NCI-H2107 (cell line): Measurements from ENCODE around the gene TMEM258.

Source experiments
- DNase-seq: peaks from one replicate; lab custom pipeline; 2025; lab: John Stamatoyannopoulos, UW

TMEM258 gene

DNA sequence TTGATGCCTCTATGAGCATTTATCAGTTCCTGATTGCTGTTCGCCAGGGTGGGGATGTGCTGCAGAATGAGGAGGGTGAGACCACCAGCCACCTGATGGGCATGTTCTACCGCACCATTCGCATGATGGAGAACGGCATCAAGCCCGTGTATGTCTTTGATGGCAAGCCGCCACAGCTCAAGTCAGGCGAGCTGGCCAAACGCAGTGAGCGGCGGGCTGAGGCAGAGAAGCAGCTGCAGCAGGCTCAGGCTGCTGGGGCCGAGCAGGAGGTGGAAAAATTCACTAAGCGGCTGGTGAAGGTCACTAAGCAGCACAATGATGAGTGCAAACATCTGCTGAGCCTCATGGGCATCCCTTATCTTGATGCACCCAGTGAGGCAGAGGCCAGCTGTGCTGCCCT lies 3.1 kb upstream of the TMEM258 start:
- no peak for DNase-seq

DNA sequence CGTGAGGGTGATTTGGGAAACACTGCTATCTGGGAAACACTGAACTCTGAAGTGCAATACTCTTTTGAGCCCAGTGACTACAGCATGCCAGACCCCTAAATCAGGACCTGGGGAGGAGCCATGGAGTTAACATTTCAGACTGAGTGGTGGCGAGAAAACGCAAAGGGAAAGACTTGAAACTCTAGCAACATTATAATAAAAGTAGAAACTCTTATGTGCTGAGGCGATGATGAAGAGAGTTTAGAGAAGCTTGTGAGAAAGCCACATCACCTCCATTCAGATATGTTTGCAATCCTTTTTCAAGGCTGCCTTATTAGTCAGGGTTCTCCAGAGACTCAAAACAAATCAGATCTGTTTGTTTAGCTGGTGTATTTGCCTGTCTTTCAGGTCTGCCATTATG lies 2.2 kb upstream of the TMEM258 start:
- DNase-seq: no peak

DNA sequence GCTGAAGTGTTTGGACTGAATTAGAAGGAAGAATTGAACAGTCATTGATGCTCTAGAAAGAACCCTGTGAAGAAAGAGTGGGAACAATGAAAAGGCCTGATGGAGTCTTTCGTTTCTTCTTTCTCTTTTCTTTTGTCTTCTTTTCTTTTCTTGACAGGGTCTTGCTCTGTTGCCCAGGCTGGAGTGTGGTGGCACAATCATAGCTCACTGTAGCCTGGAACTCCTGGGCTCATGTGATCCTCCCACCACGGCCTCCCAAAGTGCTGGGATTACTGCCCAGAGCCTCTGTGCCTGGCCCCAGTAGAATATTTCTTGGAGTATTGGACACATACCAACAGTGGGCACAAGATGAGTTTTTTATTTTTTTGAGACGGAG lies 1.4 kb upstream of the TMEM258 start:
- DNase-seq: no peak

DNA sequence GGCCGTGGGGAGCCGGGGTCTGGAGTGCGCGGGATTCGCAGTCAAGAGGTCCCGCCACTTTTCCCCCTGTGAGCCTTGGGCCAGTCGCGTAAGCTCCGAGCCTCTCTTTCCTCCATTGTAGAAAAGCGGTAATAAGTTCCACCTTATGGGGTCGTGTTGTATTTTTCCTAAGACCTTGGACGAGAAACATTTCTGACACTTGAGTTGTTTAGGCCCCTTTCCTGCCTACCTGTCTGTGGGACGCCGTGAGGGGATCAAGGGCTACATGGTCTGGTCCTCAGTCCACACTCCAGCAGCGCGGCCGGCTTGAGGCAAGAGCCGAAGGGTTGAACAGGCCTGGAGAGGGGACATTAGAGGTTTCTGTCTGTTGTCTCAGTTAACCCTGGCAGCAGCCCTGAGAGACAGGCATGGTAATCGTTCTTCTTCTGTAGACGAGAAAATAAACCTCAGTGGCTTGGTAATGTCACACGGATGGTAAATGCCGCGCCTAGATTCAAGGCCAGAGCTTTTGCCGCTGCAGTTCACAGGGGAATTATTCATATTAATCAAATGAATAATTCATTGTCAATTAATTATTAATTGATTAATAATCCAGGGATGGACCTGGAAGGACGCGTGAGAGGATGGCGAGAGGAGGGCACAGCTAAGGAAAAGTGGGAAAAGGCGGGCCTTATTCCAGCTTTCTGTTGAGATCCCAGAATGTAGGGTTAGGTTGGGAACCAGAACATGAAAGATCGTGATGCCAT lies 857 bp upstream of the TMEM258 start:
- DNase-seq: no peak

DNA sequence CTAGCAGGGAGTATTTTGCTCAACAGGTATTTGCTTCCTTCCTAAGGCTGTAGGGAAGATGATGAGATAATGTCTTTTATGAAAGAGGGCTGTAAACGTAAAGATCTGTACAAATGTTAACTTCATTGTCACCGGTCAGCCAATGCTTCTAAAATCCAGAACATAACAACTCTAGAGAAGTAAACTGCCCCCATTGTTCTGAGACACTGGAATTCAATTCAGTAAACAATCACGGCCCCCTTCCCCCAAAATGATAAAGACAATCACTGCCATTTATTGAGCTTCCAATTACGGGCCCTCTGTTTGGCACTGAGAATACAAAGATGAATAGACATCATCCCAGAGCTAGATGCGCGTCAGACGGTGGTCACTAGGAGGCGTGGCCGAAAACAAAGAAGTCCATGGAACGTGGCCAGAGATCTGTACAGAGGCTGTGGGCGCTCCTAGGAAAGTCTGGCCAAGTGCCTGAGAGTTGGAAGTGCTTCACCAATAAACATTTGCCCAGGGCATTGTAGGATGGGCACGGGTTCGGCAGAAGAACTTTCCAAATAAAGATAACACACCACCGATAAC lies 576 bp downstream of the TMEM258 start:
- DNase-seq: no peak

DNA sequence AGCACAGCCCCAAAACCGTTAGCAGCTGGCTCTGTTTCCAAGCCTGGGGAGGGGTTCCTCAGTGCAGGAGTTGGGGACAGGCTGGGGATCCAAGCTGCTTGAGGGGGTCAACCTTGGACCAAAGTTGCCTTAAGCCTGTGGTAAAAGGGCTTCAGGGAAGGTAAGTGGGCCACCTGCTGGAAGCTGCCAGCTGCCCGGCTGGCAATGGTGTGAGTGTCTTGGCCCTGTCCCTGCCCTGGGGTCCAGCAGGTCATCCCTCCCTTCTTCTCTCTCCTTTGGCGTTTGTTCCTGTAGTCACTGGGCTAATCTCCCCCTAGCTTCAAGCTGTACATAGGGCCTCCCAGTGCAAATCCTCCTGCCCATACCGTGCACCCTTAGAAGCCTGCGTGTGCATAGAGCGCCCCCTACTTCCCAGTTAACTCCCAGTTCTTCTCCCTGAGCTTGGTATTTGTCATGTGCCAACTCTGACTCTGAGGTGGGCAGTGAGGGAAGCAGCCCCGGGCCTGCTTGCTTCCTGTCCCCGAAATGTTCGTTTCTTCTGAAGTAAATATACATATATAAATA lies 4.4 kb downstream of the TMEM258 start:
- no peak for DNase-seq

- no peak for DNase-seq
These were observed 6.5 kb downstream of the TMEM258 start for GRCh38 chr11:61785837-61786402.

DNA sequence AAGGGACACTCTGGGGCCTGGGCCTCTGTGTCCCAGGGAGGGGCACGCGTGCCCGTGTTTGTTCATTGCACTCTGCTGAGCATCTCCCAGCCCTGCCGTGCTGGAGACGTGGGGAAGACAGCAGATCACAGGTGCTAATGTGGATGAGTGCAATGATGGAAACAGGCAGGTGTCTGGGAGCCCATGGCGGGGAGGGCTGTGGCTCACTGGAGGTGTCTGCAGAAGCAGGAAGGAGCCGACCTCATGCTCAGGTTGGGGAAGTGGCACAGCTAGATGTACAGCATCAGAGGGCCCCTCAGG lies 7.9 kb downstream of the TMEM258 start:
- DNase-seq: no peak

DNA sequence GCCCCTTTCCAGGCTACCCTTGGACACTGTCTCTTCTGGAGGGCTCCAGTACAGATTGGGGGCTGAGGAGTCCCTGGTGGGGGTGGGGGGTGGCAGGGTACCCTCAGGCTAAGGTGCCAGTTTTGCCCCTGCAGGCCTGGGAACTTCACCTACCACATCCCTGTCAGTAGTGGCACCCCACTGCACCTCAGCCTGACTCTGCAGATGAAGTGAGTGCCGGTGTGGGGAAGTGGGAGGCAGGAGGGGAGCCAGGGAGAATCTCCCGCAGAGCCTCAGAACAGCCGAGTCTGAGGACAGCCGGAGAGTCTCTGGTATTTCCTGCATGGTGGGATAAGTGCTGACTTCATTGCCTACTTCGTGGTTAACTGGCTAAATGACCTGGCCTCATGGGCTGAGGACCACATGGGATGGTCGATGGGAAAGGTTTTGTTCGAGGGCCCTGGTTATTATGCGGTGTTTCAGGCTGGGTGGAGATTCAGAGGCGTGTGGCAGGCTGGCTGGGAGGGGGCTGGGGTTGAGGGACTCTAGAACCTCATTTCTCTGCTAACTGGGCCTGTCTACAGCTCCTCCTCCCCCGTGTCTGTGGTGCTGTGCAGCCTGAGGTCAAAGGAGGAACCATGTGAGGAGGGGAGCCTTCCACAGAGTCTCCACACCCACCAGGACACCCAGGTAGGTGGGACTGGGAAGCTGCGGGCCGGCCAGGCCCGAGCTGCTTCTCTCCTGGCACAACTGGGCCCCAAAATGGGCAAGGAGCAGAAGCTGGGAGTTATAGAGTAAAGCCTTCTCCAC lies 8.5 kb downstream of the TMEM258 start:
- DNase-seq: no peak

- no peak for DNase-seq
These were observed 9.6 kb downstream of the TMEM258 start for GRCh38 chr11:61782841-61783240.

GRCh38 chr11:61782299-61782698 lies 10.1 kb downstream of the TMEM258 start:
- DNase-seq: no peak

GRCh38 chr11:61781585-61781984 lies 10.8 kb downstream of the TMEM258 start:
- no peak for DNase-seq

GRCh38 chr11:61780581-61781162 lies 11.7 kb downstream of the TMEM258 start:
- no peak for DNase-seq

DNA sequence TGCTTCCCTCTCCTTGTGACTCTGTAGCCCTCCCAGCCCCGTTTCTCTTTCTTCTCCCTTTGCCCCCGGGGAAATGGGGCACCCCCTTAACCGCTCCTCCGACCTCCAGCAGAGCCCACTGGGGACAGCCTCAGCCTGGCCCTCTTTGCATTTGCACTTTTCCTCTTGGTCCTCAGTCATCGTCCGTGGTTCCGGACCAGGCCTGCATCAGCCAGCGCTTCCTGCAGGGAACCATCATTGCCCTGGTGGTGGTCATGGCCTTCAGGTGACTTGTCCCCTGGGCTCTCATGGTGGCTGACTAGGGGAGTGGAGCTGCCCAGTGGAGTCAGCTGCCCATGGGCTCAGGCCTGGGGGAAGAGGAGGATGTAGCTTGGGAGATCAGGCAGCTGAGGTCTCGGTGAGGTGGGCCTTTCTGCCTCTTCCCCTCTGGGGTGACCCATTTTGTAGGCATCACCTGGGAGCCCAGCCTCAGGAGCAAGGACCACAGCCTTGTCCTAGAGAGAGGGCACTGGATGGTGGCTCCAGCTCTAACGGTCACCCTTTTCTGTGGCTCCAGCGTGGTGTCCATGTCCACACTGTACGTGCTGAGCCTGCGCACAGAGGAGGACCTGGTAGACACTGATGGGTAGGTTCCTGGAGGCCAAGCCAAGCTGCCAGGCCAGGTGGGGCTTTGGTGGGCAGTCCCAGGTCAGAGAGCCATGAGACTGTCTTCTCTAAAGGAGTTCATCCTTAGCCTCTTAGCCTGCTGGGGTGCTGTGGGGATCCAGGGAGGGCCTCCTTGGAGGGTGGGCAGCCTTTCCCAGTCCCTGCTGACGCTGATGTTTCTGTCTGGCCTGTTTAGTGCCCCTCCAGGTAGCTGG lies 12.5 kb downstream of the TMEM258 start:
- no peak for DNase-seq

DNA sequence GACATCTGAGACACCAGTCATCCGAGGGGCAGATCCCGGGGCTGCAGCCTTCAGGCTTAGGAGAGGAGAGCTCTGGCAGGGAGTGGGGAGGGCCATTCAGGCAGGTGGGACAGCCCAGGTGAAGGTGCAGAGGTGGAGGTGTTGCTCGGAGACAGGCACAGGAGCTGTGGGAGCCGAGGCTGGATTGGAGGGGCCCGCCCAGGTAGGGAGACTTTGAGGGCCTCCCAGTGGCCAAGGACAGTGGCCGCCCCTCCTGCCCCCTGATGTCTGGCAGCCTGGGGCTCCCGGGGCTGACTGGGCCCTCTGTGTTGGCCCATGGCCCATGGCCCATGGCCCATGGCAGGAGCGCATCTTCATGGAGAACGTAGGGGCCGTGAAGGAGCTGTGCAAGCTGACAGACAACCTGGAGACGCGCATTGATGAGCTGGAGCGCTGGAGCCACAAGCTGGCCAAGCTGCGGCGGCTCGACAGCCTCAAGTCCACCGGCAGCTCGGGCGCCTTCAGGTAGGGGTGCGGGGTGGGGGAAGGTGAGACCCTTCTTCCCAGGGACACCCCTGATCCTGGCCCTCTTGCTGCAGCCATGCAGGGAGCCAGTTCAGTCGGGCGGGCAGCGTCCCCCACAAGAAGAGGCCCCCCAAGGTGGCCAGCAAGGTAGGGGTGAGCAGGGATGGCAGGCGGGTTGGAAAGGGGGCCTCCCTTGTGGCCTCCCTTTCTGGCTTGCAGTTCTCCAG lies 13.3 kb downstream of the TMEM258 start:
- no peak for DNase-seq

DNA sequence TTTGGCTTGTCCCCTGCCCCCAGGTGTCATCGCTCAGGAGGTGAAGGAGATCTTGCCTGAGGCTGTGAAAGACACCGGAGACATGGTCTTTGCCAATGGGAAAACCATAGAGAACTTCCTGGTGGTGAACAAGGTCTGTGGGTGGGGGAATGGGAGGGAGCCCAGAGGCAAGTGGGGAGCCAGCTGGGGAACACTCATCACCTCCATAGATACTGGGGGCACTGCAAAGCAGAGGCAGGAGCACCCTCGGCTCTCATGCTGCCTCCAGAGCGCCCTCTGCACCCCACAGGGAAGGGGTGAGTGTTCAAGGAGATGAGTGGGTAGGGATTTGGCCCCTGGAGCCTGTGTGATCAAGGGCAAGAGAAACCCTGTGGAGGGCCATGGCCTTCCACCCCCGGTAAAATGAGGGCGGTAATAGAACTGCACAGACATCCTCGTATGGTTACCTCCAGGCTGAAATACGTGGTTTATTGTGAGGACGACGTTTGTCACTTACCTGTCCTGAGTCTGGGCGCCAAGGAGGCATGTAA lies 14.0 kb downstream of the TMEM258 start:
- no peak for DNase-seq

DNA sequence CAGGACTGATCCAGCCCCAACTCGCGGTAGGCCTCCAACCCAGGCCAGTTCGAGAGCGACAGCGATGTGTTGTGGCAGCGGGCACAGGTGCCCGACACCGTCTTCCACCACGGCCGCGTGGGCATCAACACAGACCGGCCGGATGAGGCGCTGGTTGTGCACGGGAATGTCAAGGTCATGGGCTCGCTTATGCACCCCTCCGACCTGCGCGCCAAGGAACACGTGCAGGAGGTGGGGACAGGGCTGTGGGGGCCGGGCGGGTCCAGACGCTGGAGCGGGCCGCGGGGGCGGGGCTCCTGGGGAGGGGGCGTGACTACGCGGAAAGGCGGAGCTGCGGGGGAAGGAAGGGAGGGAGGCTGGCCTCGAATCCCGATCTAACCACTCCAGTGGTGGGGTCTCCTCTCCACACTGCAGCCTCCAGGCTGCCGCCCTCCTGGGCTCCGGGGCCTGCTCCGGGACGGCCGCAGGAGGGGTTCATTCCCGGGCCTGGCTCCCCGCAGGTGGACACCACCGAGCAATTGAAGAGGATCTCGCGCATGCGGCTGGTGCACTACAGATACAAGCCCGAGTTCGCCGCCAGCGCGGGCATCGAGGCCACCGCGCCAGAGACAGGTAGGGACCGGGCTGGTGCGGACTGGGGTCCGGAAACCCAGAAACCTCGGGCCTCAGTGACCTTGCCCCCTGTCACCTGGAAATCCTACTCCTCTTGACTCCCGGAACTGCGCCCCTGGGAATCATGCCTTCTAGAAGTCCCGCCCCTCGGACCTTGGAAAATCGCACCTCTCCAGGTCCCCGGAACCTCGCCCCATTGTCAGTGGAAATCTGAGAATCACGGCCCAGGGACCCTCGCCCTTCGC lies 14.9 kb downstream of the TMEM258 start:
- no peak for DNase-seq

- no peak for DNase-seq
These were observed 15.8 kb downstream of the TMEM258 start for GRCh38 chr11:61776561-61777075.
